IMR-90 (cell line): ENCODE measurements around the gene UGT2B11. TPM values are rescaled to one million over a fixed set of nuclear protein-coding genes. Genes with fewer than 3 reads are reported as not detected.
"Not testable (repeated sequence)": the region's sequence is repeated elsewhere in the genome, so short reads cannot be mapped to it uniquely, and the experiment has no call there.

ENCODE experiments used
- ATAC-seq: fragments of 200-7000 bp; cut with Tn5 transposase; 2 replicates; pipeline ENCODE4 v1.9.1; 2020; ENCODE audit warnings: low read depth, mild to moderate bottlenecking, moderate library complexity
- BruUV-seq: library from RNA; stranded (reverse); fragments of 400-500 nt; replicated peaks from 2 replicates; lab custom pipeline; 2021; lab: Mats Ljungman, UMichigan
- CTCF ChIA-PET: fragments of 300-600 bp; formaldehyde crosslinking; extraction: SDS; loops from one replicate; lab custom pipeline; 2021; ENCODE audit warnings: antibody characterized with exemption; lab: Yijun Ruan, JAX
- POLR2A ChIA-PET: fragments of 300-600 bp; sonication (Branson Sonifier 250); formaldehyde crosslinking; loops from one replicate; lab custom pipeline; 2022; ENCODE audit warnings: antibody characterized with exemption; ENCODE audit not compliant: unreplicated experiment; lab: Charles Lee
- DNase-seq: peaks from one replicate; pipeline ENCODE4 v3.0.0; 2013
- H2AFZ ChIP-seq: replicated peaks from 2 replicates; pipeline ENCODE3; 2013; ENCODE audit warnings: low read length, mild to moderate bottlenecking; ENCODE audit not compliant: poor library complexity
- H2AK5ac ChIP-seq: 2 replicates; pipeline ENCODE4 v1.6.1; 2013; ENCODE audit warnings: low read depth, low read length, inconsistent platforms
- H2AK9ac ChIP-seq: replicated peaks from 2 replicates; pipeline ENCODE3; 2013; ENCODE audit warnings: mild to moderate bottlenecking, low read depth, low read length, moderate library complexity; ENCODE audit not compliant: poor library complexity
- H2BK120ac ChIP-seq: 2 replicates; pipeline ENCODE4 v1.6.1; 2013; ENCODE audit warnings: low read depth, low read length, inconsistent platforms
- H2BK15ac ChIP-seq: 3 replicates; pipeline ENCODE4 v1.6.1; 2013; ENCODE audit warnings: low read depth, low read length, inconsistent platforms
- H2BK20ac ChIP-seq: 2 replicates; pipeline ENCODE4 v1.6.1; 2013; ENCODE audit warnings: low read depth, mild to moderate bottlenecking, inconsistent platforms, low read length, moderate library complexity
- H2BK5ac ChIP-seq: 2 replicates; pipeline ENCODE4 v1.6.1; 2013; ENCODE audit warnings: mild to moderate bottlenecking, low read depth, low read length, inconsistent platforms; ENCODE audit not compliant: poor library complexity, severe bottlenecking
- H3K14ac ChIP-seq: replicated peaks from 2 replicates; pipeline ENCODE4 v1.6.1; 2013; ENCODE audit warnings: low read depth, low read length, inconsistent platforms
- H3K18ac ChIP-seq: 2 replicates; pipeline ENCODE4 v1.6.1; 2013; ENCODE audit warnings: low read depth, low read length, control low read depth
- H3K23ac ChIP-seq: 2 replicates; pipeline ENCODE4 v1.6.1; 2013; ENCODE audit warnings: low read depth, low read length, inconsistent platforms
- H3K27ac ChIP-seq: 2 replicates; pipeline ENCODE4 v1.5.1; 2013; ENCODE audit warnings: mild to moderate bottlenecking, control low read depth, low read length; ENCODE audit not compliant: insufficient read depth
- H3K27me3 ChIP-seq: 2 replicates; pipeline ENCODE4 v1.6.1; 2013; ENCODE audit warnings: low read length; ENCODE audit not compliant: control insufficient read depth, insufficient read depth
- H3K36me3 ChIP-seq: 2 replicates; pipeline ENCODE4 v1.6.1; 2013; ENCODE audit warnings: low read length, mixed read lengths; ENCODE audit not compliant: control insufficient read depth, insufficient read depth
- H3K4ac ChIP-seq: 2 replicates; pipeline ENCODE4 v1.6.1; 2013; ENCODE audit warnings: low read depth, low read length, inconsistent platforms
- H3K4me1 ChIP-seq: 2 replicates; pipeline ENCODE4 v1.6.1; 2013; ENCODE audit warnings: low read length, mixed read lengths; ENCODE audit not compliant: control insufficient read depth, insufficient read depth
- H3K4me2 ChIP-seq: 2 replicates; pipeline ENCODE4 v1.6.1; 2013; ENCODE audit warnings: low read depth, mild to moderate bottlenecking, control low read depth, low read length, moderate library complexity
- H3K4me3 ChIP-seq: 2 replicates; pipeline ENCODE4 v1.5.1; 2013; ENCODE audit warnings: low read depth, mild to moderate bottlenecking, control low read depth, low read length, moderate library complexity; ENCODE audit not compliant: insufficient read depth
- H3K56ac ChIP-seq: 2 replicates; pipeline ENCODE4 v1.6.1; 2013; ENCODE audit warnings: low read length, inconsistent platforms; ENCODE audit not compliant: insufficient read depth; ENCODE audit errors: extremely low read depth
- H3K79me1 ChIP-seq, 2 experiments: 2 replicates each; pipeline ENCODE4 v1.6.1; 2013; ENCODE audit warnings: low read length in 2 of 2, inconsistent platforms in 1 of 2, low read depth in 1 of 2
- H3K9ac ChIP-seq: 2 replicates; pipeline ENCODE4 v1.6.1; 2013; ENCODE audit warnings: low read depth, low read length, control low read depth
- H3K9me1 ChIP-seq: 2 replicates; pipeline ENCODE4 v1.6.1; 2013; ENCODE audit warnings: low read length, inconsistent platforms; ENCODE audit not compliant: insufficient read depth
- H3K9me3 ChIP-seq: 2 replicates; pipeline ENCODE4 v1.6.1; 2013; ENCODE audit warnings: low read length; ENCODE audit not compliant: control insufficient read depth, insufficient read depth
- H4K20me1 ChIP-seq: 2 replicates; pipeline ENCODE4 v1.6.1; 2013; ENCODE audit warnings: low read length, inconsistent platforms; ENCODE audit not compliant: insufficient read depth
- H4K5ac ChIP-seq: 2 replicates; pipeline ENCODE4 v1.6.1; 2013; ENCODE audit warnings: mild to moderate bottlenecking, low read depth, low read length, control low read depth
- H4K8ac ChIP-seq, 2 experiments: 2 replicates each; pipeline ENCODE4 v1.6.1; 2013; ENCODE audit warnings: low read depth in 2 of 2, low read length in 2 of 2, control low read depth in 1 of 2, inconsistent platforms in 1 of 2
- H4K91ac ChIP-seq: 2 replicates; pipeline ENCODE4 v1.6.1; 2013; ENCODE audit warnings: low read depth, low read length, inconsistent platforms; ENCODE audit not compliant: insufficient read depth
- SMC3 ChIP-seq: fragments of 150-350 bp; IDR thresholded peaks from 2 replicates; pipeline ENCODE4 v1.6.1; 2016; ENCODE audit warnings: low read depth, mild to moderate bottlenecking, antibody characterized with exemption, low read length, moderate library complexity
- WGBS, 2 experiments: methylation state at CpG; one replicate each; pipeline versions ENCODE4 v1.1.5 to v1.1.7; 2013; ENCODE audit warnings: missing lambda C conversion rate in 2 of 2; ENCODE audit not compliant: insufficient read length in 1 of 2; ENCODE audit errors: extremely low coverage in 2 of 2; 5-methylcytosine and 5-hydroxymethylcytosine counted together
- dilution Hi-C: fragments of 300-500 bp; cut with HindIII; formaldehyde crosslinking; loops from one replicate; pipeline ENCODE4 v1.14.3; 2018; ENCODE audit warnings: low sequenced_read_pairs; ENCODE audit not compliant: unreplicated experiment
- in situ Hi-C: fragments of 300-500 bp; cut with MboI; formaldehyde crosslinking; loops from 3 replicates; pipeline ENCODE4 v1.14.3; 2019; ENCODE audit warnings: low sequenced_read_pairs, inconsistent platforms, mixed read lengths
- intact Hi-C: fragments of 100-400 bp; cut with micrococcal nuclease; formaldehyde crosslinking; loops from 2 replicates; pipeline ENCODE4 v1.10.0; 2022
- polyA plus RNA-seq, 3 experiments: library from polyadenylated mRNA; depleted of rRNA; stranded (reverse); fragments of >200 nt; gene quantifications; 2 replicates each; pipeline ENCODE4 v1.2.3, GENCODE V29; 2012; ENCODE audit warnings: low replicate concordance in 1 of 3
- total RNA-seq: library from RNA; depleted of rRNA; stranded (reverse); fragments of >200 nt; gene quantifications from 2 replicates; pipeline ENCODE4 v1.2.3, GENCODE V29; 2012

The UGT2B11 gene
- total and polyA plus RNA-seq, 2 of the 4 experiments (the other 2 are of a cell fraction) = not detected

DNA sequence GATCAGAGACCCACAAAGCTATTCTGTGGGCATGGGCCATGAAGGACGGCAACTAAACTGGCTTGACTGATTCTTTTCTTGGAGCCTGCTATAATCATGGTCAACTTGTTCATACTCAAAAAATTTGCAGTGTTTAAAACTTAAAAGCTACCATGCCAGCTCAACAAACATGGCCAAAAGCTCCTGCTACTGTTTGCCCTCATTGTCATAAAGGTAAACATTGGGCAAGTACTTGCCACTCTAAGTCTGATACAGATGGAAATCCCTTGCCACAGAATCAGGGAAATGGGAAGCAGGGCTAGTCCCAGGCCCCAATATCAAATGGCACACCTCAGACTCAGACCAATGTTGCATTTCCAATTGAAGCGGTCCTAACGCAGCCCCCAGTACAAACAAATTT lies 20.4 kb downstream of the UGT2B11 start:
- ChIA-PET CTCF (no interaction called here), POLR2A (no interaction called here)
- H2AK5ac ChIP-seq = no peak overlapping the region
- no TSS peak for BruUV-seq
- H3K9me3 ChIP-seq = no peaks in the 10 kb centered on the region
- intact Hi-C loops (no loop called here), dilution Hi-C loops (no loop called here), in situ Hi-C loops (no loop called here)
- H2AK9ac ChIP-seq = no peak overlapping the region
- no peak overlapping the region for H3K4me2 ChIP-seq
- no peak overlapping the region for H3K4ac ChIP-seq
- no peak overlapping the region for H3K18ac ChIP-seq
- 40% methylated on average over 1 of the region's 3 CpGs; no CpG with 5 or more reads in 1 of the 2 experiments for WGBS, 2 experiments
- ATAC-seq (no peak), DNase-seq (no peak)
- no peaks in the 10 kb centered on the region for H3K27me3 ChIP-seq
- no peak overlapping the region for H3K23ac ChIP-seq
- H3K36me3 ChIP-seq = no peaks in the 10 kb centered on the region
- no peak overlapping the region for H2BK5ac ChIP-seq
- H4K5ac ChIP-seq = no peak overlapping the region
- H2BK120ac ChIP-seq = no peak overlapping the region
- no peaks in the 10 kb centered on the region for H4K20me1 ChIP-seq
- H4K8ac ChIP-seq = no peak overlapping the region
- H3K79me1 ChIP-seq = no peaks in the 10 kb centered on the region
- no peak overlapping the region for H3K14ac ChIP-seq
- TF ChIP-seq SMC3 = no peak
- no peaks in the 10 kb centered on the region for H3K4me1 ChIP-seq
- no peaks in the 10 kb centered on the region for H3K9me1 ChIP-seq
- H4K91ac ChIP-seq = no peak overlapping the region
- H2AFZ ChIP-seq = no peak overlapping the region
- H3K4me3 ChIP-seq = no peak overlapping the region
- H3K27ac ChIP-seq = no peak overlapping the region
- H2BK15ac ChIP-seq = no peak overlapping the region
- H3K56ac ChIP-seq = no peak overlapping the region
- H3K9ac ChIP-seq = no peak overlapping the region
- H2BK20ac ChIP-seq = no peak overlapping the region

DNA sequence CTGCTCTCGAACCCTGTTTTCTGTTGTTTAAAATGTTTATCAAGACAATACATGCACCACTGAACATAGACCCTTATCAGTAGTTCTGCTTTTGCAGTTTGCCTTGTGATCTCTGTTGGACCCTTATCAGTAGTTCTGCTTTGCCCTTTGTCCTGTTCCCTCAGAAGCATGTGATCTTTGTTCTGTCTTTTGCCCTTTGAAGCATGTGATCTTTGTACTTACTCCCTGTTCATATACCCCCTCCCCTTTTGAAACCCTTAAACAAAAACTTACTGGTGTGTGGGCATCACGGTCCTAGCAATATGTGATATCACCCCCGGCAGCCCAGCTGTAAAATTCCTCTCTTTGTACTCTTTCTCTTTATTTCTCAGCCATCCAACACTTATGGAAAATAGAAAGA lies 22.6 kb downstream of the UGT2B11 start:
- CTCF ChIA-PET = interaction anchor here (0.6 kb wide), 1 partner anchor 914 kb away, joined by 3 read pairs; no protein-coding TSS in a partner anchor
- dilution Hi-C loops, H3K4me1 ChIP-seq, H2AFZ ChIP-seq, H2BK120ac ChIP-seq, H4K91ac ChIP-seq, H3K27me3 ChIP-seq, H3K79me1 ChIP-seq, BruUV-seq, in situ Hi-C loops, H3K14ac ChIP-seq, H3K9me1 ChIP-seq, H3K18ac ChIP-seq, H4K8ac ChIP-seq, POLR2A ChIA-PET, ATAC-seq, H4K5ac ChIP-seq, H2BK5ac ChIP-seq, H3K56ac ChIP-seq, H3K9ac ChIP-seq, intact Hi-C loops, H3K36me3 ChIP-seq, H3K27ac ChIP-seq, DNase-seq, H3K23ac ChIP-seq, H3K4me2 ChIP-seq, H4K20me1 ChIP-seq, H3K9me3 ChIP-seq, H2BK20ac ChIP-seq, H2BK15ac ChIP-seq, H2AK5ac ChIP-seq, H3K4ac ChIP-seq, H2AK9ac ChIP-seq, H3K4me3 ChIP-seq: not testable (repeated sequence)
- WGBS, 2 experiments = no CpG with 5 or more reads among the region's 3 CpGs
